Right lobe of liver (tissue), 6 donors: ENCODE results near the gene GRB14. TPM values are rescaled to one million over a fixed set of nuclear protein-coding genes. Genes with fewer than 3 reads are reported as not detected.

Experiments
- ATAC-seq, 4 donors: fragments of 200-7000 bp; cut with Tn5 transposase; one replicate each; pipeline ENCODE4 v1.9.1; 2020; ENCODE audit warnings: mild to moderate bottlenecking in 4 of 4, moderate library complexity in 4 of 4
- DNase-seq, 3 donors: peaks; one replicate each; pipeline ENCODE4 v3.0.0-alpha.2; 2020
- H3K27ac ChIP-seq, 3 donors: fragments of 200-600 bp; one replicate each; pipeline ENCODE4 v1.8.0; 2022
- H3K27me3 ChIP-seq, 2 donors: fragments of 200-600 bp; one replicate each; pipeline ENCODE4 v1.8.0; 2022
- H3K36me3 ChIP-seq, 4 donors: fragments of 200-600 bp; sonication (generic) in 1 of 4; one replicate each; pipeline versions ENCODE4 v1.5.1 to v1.8.0; 2017 to 2022; ENCODE audit warnings: control low read depth in 1 of 4
- H3K4me1 ChIP-seq, 4 donors: fragments of 200-600 bp; sonication (generic) in 1 of 4; one replicate each; pipeline versions ENCODE4 v1.5.1 to v1.8.0; 2017 to 2022; ENCODE audit warnings: control low read depth in 1 of 4
- H3K4me3 ChIP-seq, 3 donors: fragments of 200-600 bp; one replicate each; pipeline ENCODE4 v1.8.0; 2022
- H3K9me3 ChIP-seq, 4 donors: fragments of 200-600 bp; sonication (generic) in 1 of 4; one replicate each; pipeline versions ENCODE4 v1.5.1 to v1.8.0; 2017 to 2022; ENCODE audit warnings: control low read depth in 1 of 4
- POLR2A ChIP-seq: fragments of 450-650 bp; IDR thresholded peaks from one replicate; pipeline ENCODE4 v1.6.1; 2017; ENCODE audit warnings: antibody characterized with exemption, mild to moderate bottlenecking
- WGBS: methylation state at CpG from one replicate; pipeline ENCODE4 v1.1.6; 2018; ENCODE audit warnings: low coverage, low lambda C conversion rate; ENCODE audit not compliant: insufficient coverage; ENCODE audit errors: missing lambda C conversion rate; 5-methylcytosine and 5-hydroxymethylcytosine counted together
- intact Hi-C, 2 donors: fragments of 100-400 bp; cut with DNase I; formaldehyde crosslinking; loops; one replicate each; pipeline versions ENCODE4 v1.11.2 to v1.14.1; 2022
- total RNA-seq, 6 experiments: library from RNA; depleted of rRNA in 2 of 6; stranded (reverse); fragments of >200 nt in 2 of 6; fragmentation: NEBNext Ultra II Directional in 3 of 6; extraction: Animal tissue kit (Norgen Biotek cat#: 25700) in 3 of 6; gene quantifications; one replicate each; pipeline versions ENCODE4 v1.1.0 to v1.2.4, GENCODE V29; 2016 to 2023
- TF ChIP-seq, protein P1 (sequence below), 4 donors: fragments of 200-600 bp in 3 of 4; fragments of 450-650 bp in 1 of 4; IDR thresholded peaks; one replicate each; pipeline versions ENCODE4 v1.5.1 to v1.8.0; 2016 to 2022; ENCODE audit warnings: antibody characterized with exemption in 4 of 4, mild to moderate bottlenecking in 2 of 4
- donor health status: DM: no; HTN: yes; CAD: no.
- donor health status: DM: no; HTN: no; CAD: no.
- donor health status: DM: no; HTN: no; CAD: no.
- donor health status: DM: no; HTN: yes; CAD: no.
- donor health status: DM: no; HTN: yes; CAD: no.

The GRB14 gene
- total RNA-seq, 6 experiments from 2014 or later: 23.8 to 50.5 (median 36.2) TPM

DNA sequence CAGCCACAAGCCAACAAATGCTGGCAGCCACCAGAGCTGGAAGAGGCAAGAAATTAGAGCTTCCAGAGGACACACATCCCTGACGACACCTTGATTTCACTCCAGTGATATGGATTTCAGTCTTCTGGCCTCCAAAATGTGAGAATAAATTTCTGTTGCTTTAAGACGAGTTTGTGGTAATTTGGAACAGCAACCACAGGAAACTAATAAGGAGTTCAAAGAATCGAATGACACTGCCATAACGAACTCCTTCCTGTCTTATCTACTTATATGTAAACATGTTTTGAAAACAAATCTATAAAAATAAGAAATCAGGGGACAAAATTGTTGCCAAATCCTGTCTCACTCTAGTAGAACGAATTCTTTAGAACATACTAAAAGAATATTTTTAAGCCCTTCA is 75.8 kb downstream of the GRB14 start:
- Histone ChIP-seq H3K36me3 (peaks cover 0 to 12% (median 2%) of the 10 kb centered on the region in 4 donors), H3K4me1 (no peaks in the 10 kb centered on the region), H3K9me3 (no peaks in the 10 kb centered on the region), H3K27me3 (no peaks in the 10 kb centered on the region), H3K27ac (no peak overlapping the region), H3K4me3 (no peak overlapping the region)
- no peak for ATAC-seq
- no peak for DNase-seq
- TF ChIP-seq, protein P1, sequence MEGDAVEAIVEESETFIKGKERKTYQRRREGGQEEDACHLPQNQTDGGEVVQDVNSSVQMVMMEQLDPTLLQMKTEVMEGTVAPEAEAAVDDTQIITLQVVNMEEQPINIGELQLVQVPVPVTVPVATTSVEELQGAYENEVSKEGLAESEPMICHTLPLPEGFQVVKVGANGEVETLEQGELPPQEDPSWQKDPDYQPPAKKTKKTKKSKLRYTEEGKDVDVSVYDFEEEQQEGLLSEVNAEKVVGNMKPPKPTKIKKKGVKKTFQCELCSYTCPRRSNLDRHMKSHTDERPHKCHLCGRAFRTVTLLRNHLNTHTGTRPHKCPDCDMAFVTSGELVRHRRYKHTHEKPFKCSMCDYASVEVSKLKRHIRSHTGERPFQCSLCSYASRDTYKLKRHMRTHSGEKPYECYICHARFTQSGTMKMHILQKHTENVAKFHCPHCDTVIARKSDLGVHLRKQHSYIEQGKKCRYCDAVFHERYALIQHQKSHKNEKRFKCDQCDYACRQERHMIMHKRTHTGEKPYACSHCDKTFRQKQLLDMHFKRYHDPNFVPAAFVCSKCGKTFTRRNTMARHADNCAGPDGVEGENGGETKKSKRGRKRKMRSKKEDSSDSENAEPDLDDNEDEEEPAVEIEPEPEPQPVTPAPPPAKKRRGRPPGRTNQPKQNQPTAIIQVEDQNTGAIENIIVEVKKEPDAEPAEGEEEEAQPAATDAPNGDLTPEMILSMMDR (IDR thresholded peaks at IDR 0.05): no peak
- TF ChIP-seq POLR2A: no peak
- intact Hi-C loops: no loop called here
- 66% methylated on average over 5 of the region's 5 CpGs for WGBS

DNA sequence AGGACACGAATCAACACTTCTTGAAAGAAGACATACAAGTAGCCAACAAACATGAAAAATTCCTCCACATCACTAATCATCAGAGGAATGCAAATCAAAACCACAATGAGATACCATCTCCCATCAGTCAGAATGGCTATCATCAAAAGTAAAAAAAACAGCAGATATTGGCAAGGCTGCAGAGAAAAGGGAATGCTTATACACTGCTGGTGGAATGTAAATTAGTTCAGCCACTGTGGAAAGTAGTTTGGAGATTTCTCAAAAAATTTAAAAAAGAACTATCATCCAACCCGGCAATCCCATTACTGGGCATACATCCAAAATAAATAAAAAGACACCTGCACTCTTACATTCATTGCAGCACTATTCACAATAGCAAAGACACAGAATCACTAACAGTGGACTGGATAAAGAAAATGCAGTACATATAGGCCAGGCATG is 78.7 kb downstream of the GRB14 start:
- Histone ChIP-seq H3K27ac (no peak overlapping the region), H3K27me3 (no peaks in the 10 kb centered on the region), H3K4me1 (no peaks in the 10 kb centered on the region), H3K9me3 (no peaks in the 10 kb centered on the region), H3K4me3 (no peak overlapping the region), H3K36me3 (peaks cover 0 to 12% (median 2%) of the 10 kb centered on the region in 4 donors)
- TF ChIP-seq POLR2A: no peak
- TF ChIP-seq, protein P1 (IDR thresholded peaks at IDR 0.05): no peak
- DNase-seq (no peak), ATAC-seq (peak; percentile 72 to 88 (median 82))
- intact Hi-C loops: no loop called here
- 32% methylated on average over 2 of the region's 2 CpGs for WGBS

DNA sequence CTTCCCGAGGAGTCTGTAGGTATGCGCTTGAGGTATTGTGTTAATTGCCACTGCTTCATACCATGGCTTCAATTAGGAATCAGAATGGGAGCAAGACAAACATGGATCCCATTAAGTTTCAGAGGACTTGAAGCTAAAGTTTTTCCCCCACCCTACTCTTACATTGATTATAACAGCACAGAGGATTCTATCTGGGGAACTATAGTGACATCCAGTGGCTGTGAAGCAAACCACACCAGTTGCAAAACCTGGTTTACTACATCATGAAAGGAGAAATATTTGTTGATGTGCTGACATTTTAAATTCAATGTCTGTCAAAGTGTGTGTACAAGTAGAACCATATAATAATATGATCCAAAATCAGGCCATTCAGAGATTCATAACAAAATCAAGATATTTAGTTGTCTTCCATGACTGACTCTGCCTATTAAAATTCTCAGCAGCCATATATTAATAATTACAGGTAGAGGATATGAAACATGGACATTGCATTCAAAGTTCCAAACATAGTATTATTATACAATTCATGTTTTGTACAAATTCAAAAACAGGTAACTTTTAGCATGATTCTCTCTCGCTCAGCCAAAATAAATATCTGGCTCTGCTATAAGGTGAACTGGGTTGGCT is 82.9 kb downstream of the GRB14 start:
- no peak for TF ChIP-seq POLR2A
- TF ChIP-seq, protein P1 (IDR thresholded peaks at IDR 0.05): peak; percentile 60 to 67 (median 64)
- intact Hi-C loops: no loop called here
- H3K27ac ChIP-seq: no peak overlapping the region
- no peaks in the 10 kb centered on the region for H3K27me3 ChIP-seq
- H3K4me1 ChIP-seq: peaks cover 0 to 12% (median 3%) of the 10 kb centered on the region in 4 donors
- no peak overlapping the region for H3K4me3 ChIP-seq
- DNase-seq (no peak), ATAC-seq (peak; percentile 61 to 78 (median 75))
- H3K9me3 ChIP-seq: no peaks in the 10 kb centered on the region
- WGBS: 80% methylated on average over 3 of the region's 3 CpGs
- H3K36me3 ChIP-seq: no peaks in the 10 kb centered on the region

DNA sequence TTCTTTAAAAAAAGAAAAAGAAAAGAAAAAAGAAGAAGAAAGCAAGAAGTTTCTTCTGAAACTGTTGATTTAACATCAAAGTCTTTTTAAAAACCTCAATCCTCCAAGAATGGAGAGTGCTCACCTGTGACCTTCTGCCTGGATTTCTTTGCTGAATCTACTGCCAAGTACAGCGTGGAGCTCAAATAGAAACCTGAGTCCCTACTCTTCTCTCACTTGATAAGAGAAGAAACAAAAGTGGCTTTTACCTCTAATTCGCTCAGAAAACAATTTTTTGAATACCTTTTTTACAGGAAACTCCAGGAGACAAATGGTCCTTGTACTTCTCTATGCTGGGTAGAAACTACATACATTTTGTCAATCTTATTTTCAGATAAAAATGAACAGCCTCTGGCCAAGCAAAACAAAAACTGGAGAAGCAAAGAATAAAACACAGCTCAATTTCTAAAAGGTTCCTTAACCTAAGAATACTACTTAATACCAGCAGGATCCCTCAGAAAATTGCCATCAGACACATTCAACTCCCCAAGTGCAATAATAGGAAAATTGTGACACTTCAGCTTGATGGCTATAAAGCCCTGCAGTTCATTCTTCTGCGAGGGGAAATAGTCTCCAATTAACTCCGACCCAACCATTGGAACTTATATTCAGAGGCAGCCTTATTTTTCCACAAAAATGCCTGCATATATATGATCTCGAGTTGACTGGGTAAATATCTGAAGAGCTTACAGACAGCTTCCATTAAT is 85.8 kb downstream of the GRB14 start:
- Histone ChIP-seq H3K27me3 (no peaks in the 10 kb centered on the region), H3K4me3 (no peak overlapping the region), H3K9me3 (no peaks in the 10 kb centered on the region), H3K27ac (peak overlapping the region in 2 of 3 donors; percentile 1 to 60), H3K36me3 (no peaks in the 10 kb centered on the region), H3K4me1 (peaks cover 0 to 18% (median 6%) of the 10 kb centered on the region in 4 donors)
- DNase-seq (no peak), ATAC-seq (peak; percentile 67 to 84 (median 75))
- intact Hi-C loops: no loop called here
- 51% methylated on average over 5 of the region's 5 CpGs for WGBS
- TF ChIP-seq, protein P1 (IDR thresholded peaks at IDR 0.05): no peak
